IPS-20b (cell line): ENCODE measurements around the gene CFAP300.

Experiments used
- H3K27ac ChIP-seq: one replicate; pipeline ENCODE4 v1.5.1; 2013; ENCODE audit warnings: low read length
- H3K27me3 ChIP-seq: 2 replicates; pipeline ENCODE4 v1.6.1; 2013; ENCODE audit warnings: mild to moderate bottlenecking, low read length, inconsistent platforms; ENCODE audit not compliant: insufficient read depth
- H3K36me3 ChIP-seq: 2 replicates; pipeline ENCODE4 v1.6.1; 2013; ENCODE audit warnings: low read depth, mild to moderate bottlenecking, inconsistent platforms, low read length, moderate library complexity; ENCODE audit not compliant: insufficient read depth
- H3K4me1 ChIP-seq: 2 replicates; pipeline ENCODE4 v1.6.1; 2013; ENCODE audit warnings: mild to moderate bottlenecking, control low read depth, inconsistent platforms, low read length, moderate library complexity; ENCODE audit not compliant: insufficient read depth
- H3K4me3 ChIP-seq: 2 replicates; pipeline ENCODE4 v1.5.1; 2013; ENCODE audit warnings: mild to moderate bottlenecking, low read length, inconsistent platforms
- H3K9ac ChIP-seq: 2 replicates; pipeline ENCODE4 v1.6.1; 2013; ENCODE audit warnings: low read depth, mild to moderate bottlenecking, inconsistent platforms, low read length, moderate library complexity
- H3K9me3 ChIP-seq: 2 replicates; pipeline ENCODE4 v1.6.1; 2013; ENCODE audit warnings: mild to moderate bottlenecking, low read depth, low read length, inconsistent platforms; ENCODE audit not compliant: insufficient read depth

Gene CFAP300

DNA sequence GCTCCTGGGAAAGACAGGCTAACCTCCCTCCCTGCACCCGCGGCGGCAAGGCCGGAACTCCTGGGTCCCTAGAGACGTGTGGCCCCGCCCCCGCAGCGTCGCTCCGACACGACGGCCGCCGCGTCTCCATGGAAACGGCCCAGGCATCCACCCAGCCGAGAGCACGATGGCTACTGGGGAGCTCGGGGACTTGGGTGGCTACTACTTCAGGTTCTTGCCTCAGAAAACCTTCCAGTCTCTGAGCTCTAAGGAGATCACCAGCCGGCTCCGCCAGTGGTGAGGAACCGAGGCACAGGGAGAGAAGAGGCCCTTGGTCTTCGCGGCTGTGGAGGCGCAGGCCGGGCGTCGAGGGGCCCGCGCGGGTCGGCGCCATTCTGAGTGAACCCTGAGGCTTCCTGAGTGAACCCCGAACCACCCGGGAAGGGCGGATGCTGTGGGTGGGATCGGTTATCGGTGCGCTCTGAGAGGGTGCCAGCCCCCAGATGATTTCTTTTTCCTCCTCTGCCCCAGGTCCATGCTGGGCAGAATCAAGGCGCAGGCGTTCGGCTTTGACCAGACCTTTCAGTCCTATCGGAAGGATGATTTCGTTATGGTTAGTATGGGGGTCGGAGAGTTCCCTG, at the start of gene CFAP300:
CFAP300 (plus strand) TSS at position 133 of the 620 bp plus-strand sequence; CDS start at position 167, 34 bp downstream.
- Histone ChIP-seq H3K9ac (peak within 1 kb of the TSS; percentile 59; the same call in 1 of the 2 replicates), H3K36me3 (no peaks in the 10 kb centered on the region), H3K9me3 (no peaks in the 10 kb centered on the region), H3K27ac (no peak within 1 kb of the TSS), H3K4me3 (peak within 1 kb of the TSS; percentile 73; the same call in 1 of the 2 replicates), H3K4me1 (no peaks in the 10 kb centered on the region), H3K27me3 (peaks cover 6% of the 10 kb centered on the region; the same call in 1 of the 2 replicates)

GRCh38 chr11:102001657-102002338, 45.4 kb upstream of the CFAP300 start:
- no peak overlapping the region for H3K4me3 ChIP-seq
- H3K9ac ChIP-seq = no peak overlapping the region
- H3K4me1 ChIP-seq = no peaks in the 10 kb centered on the region; the same call in 1 of the 2 replicates
- H3K27ac ChIP-seq = no peak overlapping the region
- H3K36me3 ChIP-seq = no peaks in the 10 kb centered on the region
- no peaks in the 10 kb centered on the region for H3K9me3 ChIP-seq
- H3K27me3 ChIP-seq = no peaks in the 10 kb centered on the region

DNA sequence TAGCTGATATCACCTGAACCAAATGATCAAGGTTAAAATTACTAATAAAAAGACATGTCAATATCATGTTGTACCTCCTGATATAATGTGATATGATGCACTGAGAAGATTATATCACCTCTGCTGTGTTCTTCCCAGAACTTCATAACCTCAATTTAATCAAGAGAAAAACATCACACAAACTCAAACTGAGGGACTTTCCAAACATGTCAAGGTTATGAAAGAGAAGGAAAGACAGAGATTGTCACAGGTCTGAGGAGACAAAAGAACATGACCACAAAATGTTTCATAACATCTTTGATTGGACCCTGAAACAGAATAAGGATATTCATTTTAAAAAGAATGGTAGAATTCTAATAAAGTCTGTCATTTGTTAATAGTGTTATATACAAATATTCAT, 43.0 kb upstream of the CFAP300 start:
- Histone ChIP-seq H3K27me3 (no peaks in the 10 kb centered on the region), H3K4me3 (no peak overlapping the region), H3K4me1 (no peaks in the 10 kb centered on the region; the same call in 1 of the 2 replicates), H3K27ac (no peak overlapping the region), H3K36me3 (no peaks in the 10 kb centered on the region), H3K9me3 (no peaks in the 10 kb centered on the region), H3K9ac (no peak overlapping the region)

- H3K4me1 ChIP-seq = no peaks in the 10 kb centered on the region; the same call in 1 of the 2 replicates
- H3K9ac ChIP-seq = no peak overlapping the region
- H3K9me3 ChIP-seq = no peaks in the 10 kb centered on the region
- no peaks in the 10 kb centered on the region for H3K36me3 ChIP-seq
- H3K27me3 ChIP-seq = no peaks in the 10 kb centered on the region
- H3K4me3 ChIP-seq = no peak overlapping the region
- H3K27ac ChIP-seq = no peak overlapping the region
Measured at GRCh38 chr11:102005306-102005705, 41.9 kb upstream of the CFAP300 start.

- Histone ChIP-seq H3K36me3 (no peaks in the 10 kb centered on the region), H3K27ac (no peak overlapping the region), H3K9ac (no peak overlapping the region), H3K4me1 (no peaks in the 10 kb centered on the region; the same call in 1 of the 2 replicates), H3K27me3 (no peaks in the 10 kb centered on the region), H3K4me3 (no peak overlapping the region), H3K9me3 (no peaks in the 10 kb centered on the region)
Measured at GRCh38 chr11:102006835-102007566, 40.2 kb upstream of the CFAP300 start.

DNA sequence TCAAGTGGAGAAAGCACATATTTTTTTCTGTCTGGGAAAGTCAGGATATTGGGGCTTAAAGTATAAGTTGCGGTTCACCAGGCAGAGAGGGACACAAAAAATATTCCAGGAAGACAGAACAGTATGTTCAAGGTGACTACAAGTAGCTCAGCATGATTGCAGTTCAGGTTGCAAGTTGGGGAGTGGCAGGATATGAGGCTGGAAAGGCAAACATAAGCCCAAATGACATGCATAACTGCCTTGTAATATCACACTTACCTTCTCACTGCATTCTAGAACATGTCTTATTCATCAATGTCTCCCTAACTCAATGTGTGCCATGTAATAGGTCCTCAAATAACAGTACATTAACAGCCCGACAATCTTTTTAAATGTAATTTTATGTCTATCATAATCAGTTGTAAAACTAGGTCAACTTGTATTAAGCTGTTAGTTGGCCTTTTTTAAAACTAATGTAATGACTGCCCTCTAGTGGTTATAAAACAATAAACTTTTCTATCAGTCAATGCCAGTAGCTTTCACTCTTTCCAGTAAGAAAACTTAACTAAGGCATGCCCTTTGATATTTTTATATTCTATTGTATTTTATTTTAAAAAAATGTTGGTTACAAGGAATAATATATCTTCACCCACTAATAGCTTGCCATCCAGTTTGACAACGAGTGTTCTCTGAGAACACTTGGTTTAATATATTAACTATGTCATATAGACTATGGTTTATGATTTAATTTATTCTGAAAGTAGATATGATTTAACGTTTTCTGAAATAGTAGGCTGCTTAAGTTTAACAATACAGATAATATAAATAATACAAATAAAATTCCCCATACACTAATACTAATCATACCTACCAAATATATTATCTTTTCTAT, 39.4 kb upstream of the CFAP300 start:
- Histone ChIP-seq H3K9me3 (no peaks in the 10 kb centered on the region), H3K27me3 (no peaks in the 10 kb centered on the region), H3K27ac (no peak overlapping the region), H3K36me3 (no peaks in the 10 kb centered on the region), H3K9ac (no peak overlapping the region), H3K4me1 (no peaks in the 10 kb centered on the region; the same call in 1 of the 2 replicates), H3K4me3 (no peak overlapping the region)

- no peaks in the 10 kb centered on the region for H3K27me3 ChIP-seq
- H3K27ac ChIP-seq = no peak overlapping the region
- no peak overlapping the region for H3K4me3 ChIP-seq
- no peak overlapping the region for H3K9ac ChIP-seq
- no peaks in the 10 kb centered on the region for H3K4me1 ChIP-seq
- no peaks in the 10 kb centered on the region for H3K36me3 ChIP-seq
- H3K9me3 ChIP-seq = no peaks in the 10 kb centered on the region
Measured at GRCh38 chr11:102010776-102011494, 36.3 kb upstream of the CFAP300 start.

DNA sequence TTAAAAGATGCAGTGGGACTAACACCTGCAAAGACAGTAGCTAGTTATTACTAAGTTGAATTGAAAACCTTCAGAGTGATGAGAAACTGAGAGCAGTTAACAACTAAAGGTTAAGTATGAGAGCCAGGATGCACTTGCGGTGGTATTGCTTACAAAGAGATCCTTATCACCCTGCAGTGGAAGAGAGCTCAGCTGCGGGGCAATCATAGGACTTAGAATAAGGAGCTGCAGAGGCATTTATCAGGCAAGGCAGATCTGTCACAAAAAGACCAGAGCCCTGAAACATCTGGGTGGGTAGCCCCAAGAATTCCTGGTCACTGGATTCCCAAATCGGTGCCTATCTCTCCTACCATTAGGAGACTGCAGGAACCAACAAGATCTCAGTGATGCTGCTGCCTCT, 34.3 kb upstream of the CFAP300 start:
- Histone ChIP-seq H3K4me1 (no peaks in the 10 kb centered on the region), H3K27me3 (no peaks in the 10 kb centered on the region), H3K9ac (no peak overlapping the region), H3K4me3 (no peak overlapping the region), H3K36me3 (no peaks in the 10 kb centered on the region), H3K27ac (no peak overlapping the region), H3K9me3 (no peaks in the 10 kb centered on the region)

DNA sequence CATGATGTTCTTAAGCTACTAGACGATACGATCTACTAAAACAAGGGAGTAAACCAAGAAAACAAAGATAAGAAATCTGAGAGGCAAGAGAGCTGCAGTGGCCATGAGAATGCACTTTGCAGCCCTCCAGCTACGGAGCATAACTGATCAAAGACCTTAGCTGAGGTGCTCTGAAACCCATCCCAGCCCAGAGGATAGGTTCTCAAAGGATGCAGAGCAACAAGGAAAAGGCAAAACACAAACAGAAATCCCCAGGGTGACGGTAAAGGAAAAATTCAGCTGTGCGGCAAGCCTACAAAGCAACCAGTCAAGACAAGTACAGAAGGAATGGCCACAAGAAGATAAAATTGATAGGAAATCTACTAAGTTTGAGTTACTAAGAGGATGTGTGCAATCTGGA, 32.5 kb upstream of the CFAP300 start:
- Histone ChIP-seq H3K27me3 (no peaks in the 10 kb centered on the region), H3K9ac (no peak overlapping the region), H3K27ac (no peak overlapping the region), H3K4me3 (no peak overlapping the region), H3K9me3 (no peaks in the 10 kb centered on the region), H3K36me3 (no peaks in the 10 kb centered on the region), H3K4me1 (no peaks in the 10 kb centered on the region)

DNA sequence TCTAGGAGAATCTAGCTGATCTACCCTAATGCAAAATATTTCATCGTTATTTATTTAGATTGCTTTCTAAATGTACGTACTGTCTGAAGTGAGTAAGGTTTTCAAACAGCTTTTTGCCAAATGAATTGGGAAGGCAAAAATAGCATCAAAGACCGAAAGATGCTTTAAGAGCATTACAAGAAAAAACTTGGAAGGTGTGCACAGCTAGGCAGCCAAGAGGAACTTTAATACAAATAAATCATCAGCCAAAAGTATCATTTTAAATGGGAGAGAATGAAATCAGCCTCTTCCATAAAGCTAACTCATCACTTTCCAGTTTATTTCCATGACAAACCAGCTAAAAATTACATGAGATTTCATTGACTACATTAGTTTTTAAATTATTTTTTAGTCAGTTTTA, 30.2 kb upstream of the CFAP300 start:
- no peak overlapping the region for H3K9ac ChIP-seq
- no peaks in the 10 kb centered on the region for H3K27me3 ChIP-seq
- no peak overlapping the region for H3K27ac ChIP-seq
- no peak overlapping the region for H3K4me3 ChIP-seq
- H3K4me1 ChIP-seq = no peaks in the 10 kb centered on the region
- H3K36me3 ChIP-seq = no peaks in the 10 kb centered on the region
- H3K9me3 ChIP-seq = no peaks in the 10 kb centered on the region

DNA sequence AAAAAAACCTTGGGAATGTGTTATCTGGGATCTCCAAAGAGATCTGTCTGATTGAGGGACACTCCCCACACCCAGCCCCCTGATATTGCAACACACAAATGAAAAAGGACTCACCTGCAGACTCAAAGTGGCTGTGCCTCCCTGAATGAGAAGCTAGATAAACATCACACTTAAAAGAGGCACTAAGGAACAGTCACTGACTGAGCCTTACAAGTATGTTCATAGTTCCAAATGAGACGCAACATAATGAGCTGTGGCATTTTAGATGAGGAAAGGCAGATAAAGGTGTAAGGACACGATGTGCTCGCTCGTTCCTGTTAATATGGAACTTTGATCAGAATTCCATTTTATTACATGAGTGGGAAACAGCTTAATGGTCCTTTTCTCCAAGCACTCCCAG, 21.0 kb upstream of the CFAP300 start:
- no peak overlapping the region for H3K27ac ChIP-seq
- no peaks in the 10 kb centered on the region for H3K36me3 ChIP-seq
- H3K4me1 ChIP-seq = no peaks in the 10 kb centered on the region
- no peaks in the 10 kb centered on the region for H3K27me3 ChIP-seq
- no peak overlapping the region for H3K9ac ChIP-seq
- H3K9me3 ChIP-seq = no peaks in the 10 kb centered on the region
- H3K4me3 ChIP-seq = no peak overlapping the region
